H1 (cell line): ENCODE data around the gene YAP1. TPM values are rescaled to one million over a fixed set of nuclear protein-coding genes. Genes with fewer than 3 reads are reported as not detected.

Experiments
- CTCF ChIA-PET: fragments of 300-600 bp; sonication (Branson Sonifier 250); formaldehyde crosslinking; loops from one replicate; lab custom pipeline; 2021; ENCODE audit not compliant: partially characterized antibody; lab: Charles Lee
- POLR2A ChIA-PET: fragments of 300-600 bp; sonication (Branson Sonifier 250); formaldehyde crosslinking; loops from one replicate; lab custom pipeline; 2021; ENCODE audit warnings: inconsistent platforms; ENCODE audit not compliant: partially characterized antibody; lab: Charles Lee
- DNase-seq, 2 experiments: peaks; one replicate each; pipeline versions ENCODE4 v3.0.0 to v3.0.0-alpha.2; 2010 to 2022; ENCODE audit warnings: low spot score in 2 of 2, low read depth in 1 of 2, mixed read lengths in 1 of 2
- FAIRE-seq: peaks from 2 replicates; lab custom pipeline; 2011; peaks lifted over from hg19 to GRCh38; lab: Jason Lieb, UNC
- H2AFZ ChIP-seq: 2 replicates; pipeline ENCODE4 v1.8.1; 2012; ENCODE audit warnings: low read length, inconsistent platforms
- H2AK5ac ChIP-seq: 2 replicates; pipeline ENCODE4 v1.6.1; 2013; ENCODE audit warnings: low read depth, low read length
- H2BK120ac ChIP-seq: replicated peaks from 2 replicates; pipeline ENCODE3; 2013; ENCODE audit warnings: low read depth, low read length, inconsistent platforms
- H2BK12ac ChIP-seq: 2 replicates; pipeline ENCODE4 v1.6.1; 2013; ENCODE audit warnings: low read depth, low read length
- H2BK15ac ChIP-seq: 2 replicates; pipeline ENCODE4 v1.6.1; 2013; ENCODE audit warnings: low read length
- H2BK20ac ChIP-seq: 2 replicates; pipeline ENCODE4 v1.6.1; 2013; ENCODE audit warnings: low read length
- H2BK5ac ChIP-seq: 2 replicates; pipeline ENCODE4 v1.6.1; 2013; ENCODE audit warnings: low read depth, low read length
- H3K14ac ChIP-seq: 2 replicates; pipeline ENCODE4 v1.6.1; 2013; ENCODE audit warnings: inconsistent platforms; ENCODE audit not compliant: insufficient read length
- H3K18ac ChIP-seq: 2 replicates; pipeline ENCODE4 v1.6.1; 2013; ENCODE audit warnings: low read length; ENCODE audit errors: extremely low read depth
- H3K23ac ChIP-seq: 2 replicates; pipeline ENCODE4 v1.6.1; 2013; ENCODE audit warnings: inconsistent platforms; ENCODE audit not compliant: insufficient read length
- H3K23me2 ChIP-seq: 2 replicates; pipeline ENCODE4 v1.6.1; 2013; ENCODE audit warnings: low read depth, low read length
- H3K27ac ChIP-seq: 2 replicates; pipeline ENCODE4 v1.6.1; 2011; ENCODE audit warnings: low read depth, low read length, inconsistent platforms
- H3K27me3 ChIP-seq, 4 experiments: replicated peaks in 1 of 4; 1 replicate in 1 of 4; 2 replicates in 3 of 4; pipeline versions ENCODE4 v1.6.1 to v1.8.1; 2011 to 2013; ENCODE audit warnings: low read length in 3 of 4, mild to moderate bottlenecking in 3 of 4, inconsistent platforms in 2 of 4, mixed read lengths in 2 of 4, moderate library complexity in 1 of 4; ENCODE audit not compliant: control insufficient read depth in 3 of 4, insufficient read depth in 3 of 4; ENCODE audit errors: extremely low read depth in 1 of 4
- H3K36me3 ChIP-seq, 4 experiments: 2 replicates each; pipeline versions ENCODE4 v1.6.1 to v1.8.1; 2011 to 2013; ENCODE audit warnings: mild to moderate bottlenecking in 4 of 4, low read length in 3 of 4, moderate library complexity in 2 of 4, control low read depth in 1 of 4, inconsistent platforms in 1 of 4; ENCODE audit not compliant: insufficient read depth in 4 of 4, control insufficient read depth in 2 of 4
- H3K4ac ChIP-seq: replicated peaks from 2 replicates; pipeline ENCODE3; 2013; ENCODE audit warnings: low read length, low read depth, mixed read lengths, inconsistent platforms; ENCODE audit not compliant: insufficient read length
- H3K4me1 ChIP-seq, 4 experiments: replicated peaks in 1 of 4; 1 replicate in 1 of 4; 2 replicates in 3 of 4; pipeline versions ENCODE4 v1.6.1 to v1.8.1; 2011 to 2013; ENCODE audit warnings: low read length in 3 of 4, inconsistent platforms in 2 of 4, mixed read lengths in 1 of 4; ENCODE audit not compliant: insufficient read depth in 4 of 4, control insufficient read depth in 3 of 4
- H3K4me2 ChIP-seq, 2 experiments: 2 replicates each; pipeline versions ENCODE4 v1.6.1 to v1.8.1; 2011 to 2013; ENCODE audit warnings: low read depth in 2 of 2, low read length in 2 of 2, control low read depth in 1 of 2, inconsistent platforms in 1 of 2, mild to moderate bottlenecking in 1 of 2; ENCODE audit not compliant: insufficient read depth in 1 of 2
- H3K4me3 ChIP-seq, 4 experiments: fragments of 200-600, 300-600 bp in 1 of 4; sonication (generic), shearing (Covaris generic), sonication (Bioruptor Twin) in 1 of 4; 2 replicates each; pipeline versions ENCODE4 v1.5.1 to v1.8.1; 2011 to 2016; ENCODE audit warnings: low read length in 4 of 4, low read depth in 3 of 4, control low read depth in 2 of 4, inconsistent platforms in 2 of 4, mild to moderate bottlenecking in 2 of 4, mixed read lengths in 1 of 4, moderate library complexity in 1 of 4; ENCODE audit not compliant: insufficient read depth in 2 of 4; ENCODE audit errors: extremely low read depth in 1 of 4
- H3K56ac ChIP-seq: replicated peaks from 2 replicates; pipeline ENCODE3; 2013; ENCODE audit warnings: low read depth, mild to moderate bottlenecking, mixed read lengths, low read length, inconsistent platforms; ENCODE audit not compliant: insufficient read length
- H3K79me1 ChIP-seq: 2 replicates; pipeline ENCODE4 v1.6.1; 2013; ENCODE audit warnings: low read depth, low read length, control low read depth
- H3K79me2 ChIP-seq, 2 experiments: 2 replicates each; pipeline versions ENCODE4 v1.6.1 to v1.8.1; 2012 to 2013; ENCODE audit warnings: low read length in 2 of 2, mild to moderate bottlenecking in 2 of 2, inconsistent platforms in 1 of 2; ENCODE audit not compliant: insufficient read depth in 2 of 2, control insufficient read depth in 1 of 2
- H3K9ac ChIP-seq, 4 experiments: replicated peaks in 1 of 4; 1 replicate in 1 of 4; 2 replicates in 3 of 4; pipeline versions ENCODE4 v1.6.1 to v1.8.1; 2011 to 2013; ENCODE audit warnings: low read depth in 3 of 4, low read length in 3 of 4, control low read depth in 2 of 4, mild to moderate bottlenecking in 2 of 4, moderate library complexity in 2 of 4, inconsistent platforms in 1 of 4; ENCODE audit errors: extremely low read depth in 1 of 4
- H3K9me3 ChIP-seq, 2 experiments: 2 replicates each; pipeline versions ENCODE4 v1.6.1 to v1.8.1; 2012 to 2013; ENCODE audit warnings: mild to moderate bottlenecking in 2 of 2, moderate library complexity in 2 of 2, control low read depth in 1 of 2, inconsistent platforms in 1 of 2, low read depth in 1 of 2, low read length in 1 of 2, mixed read lengths in 1 of 2; ENCODE audit not compliant: insufficient read depth in 2 of 2
- H4K20me1 ChIP-seq, 2 experiments: replicated peaks in 1 of 2; 2 replicates each; pipeline versions ENCODE3 to v1.8.1; 2011 to 2013; ENCODE audit warnings: inconsistent platforms in 2 of 2, low read length in 2 of 2, mild to moderate bottlenecking in 1 of 2; ENCODE audit not compliant: insufficient read depth in 2 of 2, control insufficient read depth in 1 of 2
- H4K5ac ChIP-seq: 2 replicates; pipeline ENCODE4 v1.6.1; 2013; ENCODE audit warnings: low read length, low read depth, mixed read lengths, inconsistent platforms; ENCODE audit not compliant: insufficient read length
- H4K8ac ChIP-seq: 2 replicates; pipeline ENCODE4 v1.8.0; 2013; ENCODE audit warnings: mild to moderate bottlenecking, moderate library complexity, low read length, inconsistent platforms; ENCODE audit not compliant: insufficient read depth; ENCODE audit errors: extremely low read depth
- H4K91ac ChIP-seq: replicated peaks from 2 replicates; pipeline ENCODE3; 2013; ENCODE audit warnings: low read length, mixed read lengths, inconsistent platforms; ENCODE audit not compliant: insufficient read length
- SP1 ChIP-seq: IDR thresholded peaks from 2 replicates; pipeline ENCODE4 v1.6.1; 2011; ENCODE audit warnings: low read depth, low read length
- SP2 ChIP-seq: IDR thresholded peaks from 2 replicates; pipeline ENCODE4 v1.6.1; 2012; ENCODE audit warnings: mild to moderate bottlenecking, low read length, inconsistent platforms
- USF2 ChIP-seq: IDR thresholded peaks from 2 replicates; pipeline ENCODE4 v1.6.1; 2011; ENCODE audit warnings: low read length, improper control_type of control experiment
- WGBS, 2 experiments: shearing (Covaris generic) in 1 of 2; methylation state at CpG; one replicate each; pipeline versions ENCODE4 v1.1.6 to v1.1.7; 2013 to 2015; ENCODE audit warnings: low lambda C conversion rate in 2 of 2, mixed read lengths in 2 of 2, inconsistent platforms in 1 of 2, low coverage in 1 of 2, missing lambda C conversion rate in 1 of 2; ENCODE audit not compliant: insufficient replicate concordance in 2 of 2, insufficient coverage in 1 of 2, insufficient read length in 1 of 2; ENCODE audit errors: extremely low coverage in 1 of 2, missing lambda C conversion rate in 1 of 2; 5-methylcytosine and 5-hydroxymethylcytosine counted together
- polyA plus RNA-seq, 7 experiments: library from polyadenylated mRNA; depleted of rRNA in 3 of 7; stranded (reverse) in 5 of 7; unstranded in 2 of 7; fragments of >200 nt in 5 of 7; fragments of 200-250 nt in 2 of 7; gene quantifications; 1 replicate in 5 of 7; 2 replicates in 1 of 7; 4 replicates in 1 of 7; pipeline versions ENCODE4 v1.2.1 to v1.2.3, GENCODE V29; 2011 to 2013; ENCODE audit warnings: missing spikeins in 2 of 7, mixed read lengths in 2 of 7
- total RNA-seq: library from RNA; stranded (reverse); fragmentation: NEBNext Ultra II Directional; extraction: Animal tissue kit (Norgen Biotek cat#: 25700); gene quantifications from 2 replicates; pipeline ENCODE4 v1.2.1, GENCODE V29; 2021

Gene YAP1
- total and polyA plus RNA-seq, 2 of the 8 experiments (the other 6 are each of a cell fraction or from before 2014, with no cell fraction given) = 62.0 to 108 TPM

GRCh38 chr11:102223859-102224258 lies 113.6 kb downstream of the YAP1 start:
- Histone ChIP-seq H3K4me3 (no peak overlapping the region), H3K27ac (no peak overlapping the region), H4K8ac (no peak overlapping the region), H3K79me1 (no peaks in the 10 kb centered on the region; the same call in 1 of the 2 replicates), H3K4me2 (no peak overlapping the region), H3K18ac (no peak overlapping the region), H2AFZ (no peak overlapping the region), H3K23ac (no peak overlapping the region), H3K9ac (no peak overlapping the region), H3K4me1 (peaks cover 0 to 7% (median 0%) of the 10 kb centered on the region in 4 experiments; a peak in 1 of 7 replicates), H3K36me3 (peaks cover 0 to 19% (median 5%) of the 10 kb centered on the region in 4 experiments; a peak in 5 of 8 replicates), H2BK20ac (no peak overlapping the region), H3K79me2 (no peaks in the 10 kb centered on the region), H2BK120ac (no peak overlapping the region), H3K4ac (no peak overlapping the region), H3K9me3 (no peaks in the 10 kb centered on the region), H3K56ac (no peak overlapping the region), H2BK5ac (no peak overlapping the region), H3K14ac (no peak overlapping the region), H2AK5ac (no peak overlapping the region), H4K5ac (no peak overlapping the region), H3K27me3 (no peaks in the 10 kb centered on the region), H3K23me2 (no peaks in the 10 kb centered on the region), H4K20me1 (no peaks in the 10 kb centered on the region), H2BK15ac (no peak overlapping the region), H2BK12ac (no peak overlapping the region), H4K91ac (no peak overlapping the region)
- 68% methylated on average over 2 of the region's 2 CpGs; no CpG with 5 or more reads in 1 of the 2 experiments for WGBS, 2 experiments
- no peak for TF ChIP-seq SP1
- TF ChIP-seq SP2 = no peak
- no peak for TF ChIP-seq USF2
- ChIA-PET POLR2A (no interaction called here), CTCF (interaction anchor here (0.7 to 1.3 kb wide), 4 partner anchors 10 to 197 kb away, joined by 3 to 5 read pairs (median 4); no protein-coding TSS in a partner anchor)
- no peak for FAIRE-seq
- DNase-seq = no peak
